ENCODE measurements around the gene WNT10A.
A peak's percentile ranks its signal among the peaks of the same experiment; 100 is the strongest.

WNT10A gene

DNA sequence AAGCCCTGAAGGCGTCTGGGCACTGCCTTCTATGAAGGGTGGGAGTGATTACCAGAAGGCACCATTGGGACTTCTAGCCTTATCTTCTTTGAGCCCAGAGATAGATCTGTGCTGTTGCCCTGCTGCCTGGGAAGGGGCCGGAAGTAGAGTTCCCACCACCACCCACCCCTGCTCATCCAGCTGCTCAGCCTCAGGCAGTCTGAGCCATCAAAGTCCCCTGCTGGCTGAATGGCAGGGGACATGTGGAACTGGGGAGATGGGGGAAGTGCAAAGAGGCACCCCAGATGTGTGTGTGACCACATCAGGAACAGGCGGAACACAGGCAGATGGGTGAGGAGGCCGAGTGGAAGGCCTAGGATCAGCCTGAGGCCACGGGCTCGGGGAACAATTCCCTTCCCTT is 3.3 kb upstream of the WNT10A start:
- DNase-seq (ENCODE audit: low read depth) = no peak

DNA sequence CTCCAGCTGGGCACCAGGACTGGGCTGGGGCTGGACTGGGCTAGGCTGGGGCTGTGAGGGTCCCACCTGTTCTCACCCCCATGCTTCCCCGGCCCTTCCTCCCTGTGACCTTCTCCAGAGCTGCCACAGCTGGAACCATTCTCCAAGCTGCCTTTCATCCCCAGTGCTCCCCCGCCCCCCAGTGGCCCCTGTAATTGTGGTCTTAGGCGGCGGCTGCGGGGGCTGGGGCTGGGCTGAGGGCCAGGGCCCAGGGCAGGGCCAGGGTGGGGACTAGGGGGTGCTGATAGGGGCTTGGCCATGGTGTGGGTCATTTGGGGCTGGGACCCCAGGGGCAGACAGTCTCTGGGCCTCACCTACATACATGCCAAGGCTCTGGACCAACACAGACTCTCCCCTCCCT is 2.8 kb upstream of the WNT10A start:
- DNase-seq (ENCODE audit: low read depth) = no peak

DNA sequence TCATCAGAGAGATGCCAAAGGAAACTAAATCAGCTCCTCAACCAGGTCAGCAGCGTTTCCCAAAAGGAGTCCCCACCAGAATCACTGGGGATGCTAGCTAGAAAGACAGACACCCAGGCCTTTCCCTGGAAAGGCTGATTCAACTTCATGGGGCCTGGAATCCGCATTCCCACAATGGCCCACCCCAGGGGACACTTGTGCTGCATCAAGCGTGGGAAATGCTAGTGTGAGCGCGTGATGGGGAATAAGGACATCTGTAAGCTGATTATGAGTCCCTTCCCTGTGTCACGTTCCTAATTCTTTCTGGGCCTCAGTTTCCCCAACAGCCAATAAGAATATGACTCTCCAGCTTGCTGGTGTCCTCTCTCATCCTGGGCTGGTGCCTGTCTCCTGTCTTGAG is 2.2 kb upstream of the WNT10A start:
- DNase-seq (ENCODE audit: low read depth) = no peak

DNA sequence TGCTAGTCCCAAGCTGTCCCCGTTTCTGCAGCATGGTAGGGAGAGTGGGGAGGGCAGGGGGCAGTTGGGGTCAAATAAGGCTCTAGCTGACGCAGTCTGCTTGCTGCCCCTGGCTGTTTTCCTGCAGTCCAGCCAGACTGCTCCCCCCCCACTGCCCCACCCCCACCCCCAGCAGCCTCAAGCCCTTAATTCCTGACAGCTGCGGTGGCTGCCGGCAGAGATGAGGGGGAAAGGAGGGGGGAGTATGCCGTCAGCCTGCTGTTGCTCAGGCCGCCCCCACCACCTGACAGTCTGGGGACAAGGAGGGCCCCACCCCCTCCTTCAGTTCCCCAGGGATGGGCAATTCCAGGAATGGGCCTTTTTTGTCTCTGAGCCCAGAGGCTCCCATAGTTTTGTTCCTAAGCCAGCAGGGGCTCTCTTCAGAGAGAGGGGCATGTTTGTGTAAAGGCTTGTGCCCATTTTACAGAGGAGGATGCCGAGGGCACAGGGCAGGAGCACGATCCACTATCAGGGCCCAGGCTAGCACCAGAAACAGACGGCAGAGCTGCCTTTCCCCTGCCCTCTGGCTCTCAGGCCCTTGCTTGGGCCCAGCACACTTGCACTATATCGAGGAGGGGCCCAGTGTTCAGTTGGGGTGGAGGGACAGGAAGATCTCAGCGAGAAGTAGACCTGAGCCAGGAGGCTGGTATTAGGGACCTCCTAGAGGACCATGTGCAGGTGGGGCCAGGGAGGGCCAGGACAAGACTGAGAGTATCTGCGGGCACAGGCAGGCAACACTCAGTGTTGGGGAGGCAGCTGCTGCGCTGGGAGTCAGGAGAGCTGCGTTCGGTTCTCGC is 1.5 kb upstream of the WNT10A start:
- DNase-seq (ENCODE audit: low read depth) = no peak

GRCh38 chr2:218879776-218880101 is 913 bp upstream of the WNT10A start:
- no peak for DNase-seq (ENCODE audit: low read depth)

DNA sequence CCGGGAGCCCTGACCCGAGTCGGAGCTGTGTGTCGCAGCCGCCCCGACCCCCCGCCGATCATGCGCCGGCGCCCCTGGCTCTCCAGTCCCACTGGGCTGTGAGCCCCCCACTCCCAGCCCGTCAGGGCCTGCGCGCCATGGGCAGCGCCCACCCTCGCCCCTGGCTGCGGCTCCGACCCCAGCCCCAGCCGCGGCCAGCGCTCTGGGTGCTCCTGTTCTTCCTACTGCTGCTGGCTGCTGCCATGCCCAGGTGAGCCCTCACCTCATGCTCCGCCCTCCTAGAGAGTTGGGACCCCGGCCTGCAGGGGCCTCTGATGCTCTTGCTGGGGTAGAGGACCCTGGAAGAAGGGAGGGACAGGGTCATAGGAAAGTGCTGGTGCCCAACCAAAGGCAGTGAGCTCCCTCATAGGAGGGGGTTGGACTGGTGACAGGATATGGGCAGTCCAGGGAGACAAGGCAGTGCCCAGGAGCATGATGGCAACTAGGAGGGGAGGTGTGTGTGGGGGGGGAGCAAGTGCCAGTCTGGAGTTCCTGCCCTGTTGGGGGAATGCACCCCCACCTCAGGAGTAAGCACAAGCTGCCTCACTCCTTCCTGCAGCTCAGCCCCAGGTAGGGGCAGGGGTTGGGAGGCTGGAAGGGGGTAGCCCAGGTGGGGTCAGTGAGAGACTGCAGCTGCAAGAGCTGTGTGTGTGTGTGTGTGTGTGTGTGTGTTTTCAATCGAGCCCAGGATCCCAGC is 375 bp downstream of the WNT10A start:
- DNase-seq (ENCODE audit: low read depth) = no peak

GRCh38 chr2:218881744-218882460 is 1.2 kb downstream of the WNT10A start:
- no peak for DNase-seq (ENCODE audit: low read depth)

DNA sequence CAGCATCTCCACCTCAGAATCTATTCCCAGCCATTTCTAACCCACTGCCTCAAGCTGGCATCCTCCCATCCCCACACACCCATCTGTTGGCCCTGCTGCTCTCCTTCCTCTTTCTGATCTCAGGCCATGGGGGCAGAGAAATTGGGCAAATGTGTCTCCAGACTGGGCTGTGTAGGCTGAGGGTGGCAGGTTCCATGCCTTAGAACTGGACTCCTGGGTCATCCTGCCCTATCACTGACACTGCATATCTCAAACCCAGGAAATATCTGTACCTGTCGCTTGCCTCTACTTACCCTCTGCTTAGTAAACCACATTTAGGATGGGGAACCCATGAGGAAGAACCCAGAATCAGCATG is 1.8 kb downstream of the WNT10A start:
- no peak for DNase-seq (ENCODE audit: low read depth)

GRCh38 chr2:218882866-218883366 is 2.3 kb downstream of the WNT10A start:
- no peak for DNase-seq (ENCODE audit: low read depth)

GRCh38 chr2:218883491-218884490 is 3.1 kb downstream of the WNT10A start:
- no peak for DNase-seq (ENCODE audit: low read depth)

DNA sequence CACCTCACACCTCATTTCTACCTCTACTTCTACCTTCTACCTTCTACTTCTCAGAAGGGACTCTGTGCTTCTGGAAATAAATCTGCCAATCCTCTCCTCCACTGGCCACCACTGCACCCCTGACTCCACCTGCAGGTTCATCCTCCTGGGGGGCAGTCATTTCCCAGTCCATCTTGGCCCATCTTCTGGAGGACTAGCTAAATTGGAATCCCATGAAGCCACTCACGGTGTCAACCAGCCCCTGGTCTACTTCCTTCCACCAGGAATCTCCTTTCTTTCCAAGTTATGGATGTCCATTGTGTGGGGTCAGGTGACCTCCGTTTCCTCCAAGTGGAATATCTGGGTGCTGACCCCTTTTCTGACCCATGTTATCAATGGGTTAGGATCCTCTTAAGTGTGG is 3.9 kb downstream of the WNT10A start:
- DNase-seq (ENCODE audit: low read depth) = no peak

GRCh38 chr2:218885981-218886947 is 5.6 kb downstream of the WNT10A start:
- no peak for DNase-seq (ENCODE audit: low read depth)

GRCh38 chr2:218887079-218887478 is 6.4 kb downstream of the WNT10A start:
- no peak for DNase-seq (ENCODE audit: low read depth)

- DNase-seq (ENCODE audit: low read depth) = no peak
Observed at GRCh38 chr2:218888341-218888740, 7.7 kb downstream of the WNT10A start.

DNA sequence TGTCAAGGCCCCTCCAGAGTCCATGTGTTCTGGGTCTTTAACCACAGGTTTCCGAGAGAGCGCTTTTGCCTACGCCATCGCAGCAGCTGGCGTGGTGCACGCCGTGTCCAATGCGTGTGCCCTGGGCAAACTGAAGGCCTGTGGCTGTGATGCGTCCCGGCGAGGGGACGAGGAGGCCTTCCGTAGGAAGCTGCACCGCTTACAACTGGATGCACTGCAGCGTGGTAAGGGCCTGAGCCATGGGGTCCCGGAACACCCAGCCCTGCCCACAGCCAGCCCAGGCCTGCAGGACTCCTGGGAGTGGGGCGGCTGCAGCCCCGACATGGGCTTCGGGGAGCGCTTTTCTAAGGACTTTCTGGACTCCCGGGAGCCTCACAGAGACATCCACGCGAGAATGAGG is 9.3 kb downstream of the WNT10A start:
- no peak for DNase-seq (ENCODE audit: low read depth)

DNA sequence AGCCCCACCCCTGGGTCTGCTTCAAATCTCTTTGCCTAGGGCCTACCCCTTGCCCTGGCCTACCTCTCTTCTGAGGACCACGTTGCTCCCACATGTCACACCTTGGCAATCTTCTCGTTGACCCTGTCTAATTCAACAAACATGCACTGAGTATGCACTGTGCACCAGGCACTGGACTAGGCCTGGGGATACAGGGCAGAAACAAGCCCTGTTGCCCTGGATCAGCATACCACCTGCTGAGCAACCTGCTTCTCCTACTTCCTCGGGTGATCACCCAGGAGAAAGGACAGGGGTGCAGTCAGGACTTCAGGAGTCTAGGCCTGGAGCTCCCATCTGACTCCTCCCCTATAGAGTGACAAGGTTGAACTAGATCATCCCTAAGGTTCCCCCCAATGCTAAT is 9.7 kb downstream of the WNT10A start:
- no peak for DNase-seq (ENCODE audit: low read depth)

DNA sequence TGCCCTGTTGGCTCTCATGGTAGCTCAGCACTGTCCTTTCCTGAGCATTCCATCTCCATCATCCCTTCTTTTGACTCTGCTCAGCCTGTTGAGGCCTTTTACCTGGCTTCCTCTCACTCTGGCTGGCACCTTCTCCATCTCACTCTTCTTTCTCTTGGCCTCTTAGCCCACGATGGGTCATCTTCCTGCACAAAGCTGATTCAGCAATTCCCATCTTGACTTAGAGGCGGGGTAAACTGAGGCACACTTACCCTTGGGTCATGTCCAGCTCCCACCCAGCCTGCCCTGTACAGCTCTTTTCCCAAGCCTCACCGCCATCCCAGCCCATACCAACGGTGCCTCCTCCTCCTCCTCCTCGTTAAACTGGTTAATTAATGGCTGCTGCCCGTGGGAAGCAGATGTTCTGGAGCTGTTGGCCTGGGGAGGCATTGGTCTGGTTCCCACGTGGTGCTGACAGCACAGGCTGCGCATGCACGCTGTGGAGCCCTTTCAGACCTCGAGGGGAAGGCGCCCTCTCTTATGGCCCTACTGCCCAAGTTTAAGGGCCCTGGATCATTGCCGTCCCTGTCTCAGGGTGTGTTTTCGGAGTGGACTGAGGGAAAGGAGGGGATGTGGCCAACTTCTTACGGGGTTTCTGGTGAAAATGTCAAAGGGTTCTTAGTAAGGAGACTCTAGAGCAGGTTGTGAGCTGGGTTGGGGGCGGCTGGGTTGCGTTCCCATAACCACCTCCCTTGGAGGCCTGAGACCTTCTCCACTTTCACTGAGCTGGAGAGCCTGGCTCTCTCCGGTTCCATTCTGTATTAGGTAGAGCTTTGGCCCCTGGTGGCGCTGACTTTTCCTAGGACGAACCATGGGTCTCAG is 10.9 kb downstream of the WNT10A start:
- no peak for DNase-seq (ENCODE audit: low read depth)

DNA sequence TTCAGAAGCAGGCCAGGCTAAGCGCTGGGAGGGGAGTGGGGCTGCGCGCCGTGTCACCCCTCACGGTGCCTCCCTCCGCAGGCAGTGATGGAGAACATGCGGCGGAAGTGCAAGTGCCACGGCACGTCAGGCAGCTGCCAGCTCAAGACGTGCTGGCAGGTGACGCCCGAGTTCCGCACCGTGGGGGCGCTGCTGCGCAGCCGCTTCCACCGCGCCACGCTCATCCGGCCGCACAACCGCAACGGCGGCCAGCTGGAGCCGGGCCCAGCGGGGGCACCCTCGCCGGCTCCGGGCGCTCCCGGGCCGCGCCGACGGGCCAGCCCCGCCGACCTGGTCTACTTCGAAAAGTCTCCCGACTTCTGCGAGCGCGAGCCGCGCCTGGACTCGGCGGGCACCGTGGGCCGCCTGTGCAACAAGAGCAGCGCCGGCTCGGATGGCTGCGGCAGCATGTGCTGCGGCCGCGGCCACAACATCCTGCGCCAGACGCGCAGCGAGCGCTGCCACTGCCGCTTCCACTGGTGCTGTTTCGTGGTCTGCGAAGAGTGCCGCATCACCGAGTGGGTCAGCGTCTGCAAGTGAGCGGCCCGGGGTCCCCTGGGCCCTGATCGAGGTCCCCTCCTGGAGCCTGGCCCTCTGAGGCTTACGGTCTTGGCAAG is 12.2 kb downstream of the WNT10A start:
- DNase-seq (ENCODE audit: low read depth) = peak; percentile 80
